RCC 7860 (cell line): Measurements from ENCODE around the gene RBM28.

Experiments used
- DNase-seq: peaks from one replicate; pipeline ENCODE4 v3.0.0-alpha.2; 2015; ENCODE audit warnings: low spot score
- FAIRE-seq: peaks from 2 replicates; lab custom pipeline; 2012; peaks lifted over from hg19 to GRCh38; lab: Jason Lieb, UNC

RBM28 gene

DNA sequence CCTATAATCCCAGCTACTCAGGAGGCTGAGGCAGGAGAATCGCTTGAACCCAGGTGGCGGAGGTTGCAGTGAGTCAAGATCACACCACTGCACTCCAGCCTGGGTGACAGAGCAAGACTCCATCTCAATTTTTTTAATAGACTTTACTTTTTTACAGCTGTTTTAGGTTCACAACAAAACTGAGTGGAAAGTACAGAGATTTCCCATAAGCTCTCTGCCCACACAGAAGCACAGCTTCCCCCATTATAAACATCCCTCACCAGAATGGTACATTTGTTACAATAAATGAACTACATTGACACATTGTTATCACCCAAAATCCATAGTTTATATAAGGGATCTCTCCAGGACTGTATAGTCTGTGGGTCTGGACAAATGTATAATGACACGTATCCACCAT, 32.4 kb upstream of the RBM28 start:
- FAIRE-seq (no peak), DNase-seq (no peak)

GRCh38 chr7:128374041-128374440, 30.3 kb upstream of the RBM28 start:
- FAIRE-seq (no peak), DNase-seq (no peak)

GRCh38 chr7:128373606-128374005, 29.9 kb upstream of the RBM28 start:
- DNase-seq (no peak), FAIRE-seq (no peak)

DNA sequence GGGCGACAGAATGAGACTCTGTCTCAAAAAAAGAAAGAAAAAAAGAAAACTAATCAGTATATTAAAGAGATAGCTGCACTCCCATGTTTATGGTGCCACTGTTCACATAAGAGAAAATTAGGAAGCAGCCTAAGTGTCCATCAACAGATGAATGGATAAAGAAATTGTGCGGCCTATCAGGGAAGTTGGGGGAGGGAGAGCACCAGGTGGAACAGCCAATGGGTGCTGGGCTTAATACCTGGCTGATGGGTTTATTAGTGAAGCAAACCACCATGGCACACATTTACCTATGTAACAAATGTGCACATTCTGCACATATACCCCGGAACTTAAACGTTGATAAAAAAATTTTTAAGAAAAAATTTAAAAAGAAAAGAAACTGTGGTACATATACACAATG, 26.8 kb upstream of the RBM28 start:
- DNase-seq (no peak), FAIRE-seq (no peak)

DNA sequence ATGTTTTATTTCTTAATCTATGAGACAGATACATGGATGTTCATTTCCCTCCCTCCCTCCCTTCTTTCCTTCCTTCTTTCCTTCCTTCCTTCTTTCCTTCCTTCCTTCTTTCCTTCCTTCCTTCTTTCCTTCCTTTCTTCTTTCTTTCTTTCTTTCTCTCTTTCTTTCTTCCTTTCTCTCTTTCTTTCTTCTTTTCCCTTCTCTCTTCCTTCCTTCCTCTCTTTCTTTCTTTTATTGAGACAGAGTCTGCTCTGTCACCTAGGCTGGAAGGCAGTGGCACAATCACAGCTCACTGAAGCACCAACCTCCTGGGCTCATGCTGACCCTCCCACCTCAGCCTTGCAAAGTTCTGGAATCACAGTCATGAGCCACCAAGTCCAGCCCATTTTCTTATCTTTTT, 23.3 kb upstream of the RBM28 start:
- DNase-seq: no peak
- no peak for FAIRE-seq

- DNase-seq: no peak
- FAIRE-seq: no peak
These were observed 22.6 kb upstream of the RBM28 start for GRCh38 chr7:128366300-128366699.

- FAIRE-seq: no peak
- no peak for DNase-seq
These were observed 21.7 kb upstream of the RBM28 start for GRCh38 chr7:128365432-128365831.

GRCh38 chr7:128364166-128364870, 20.6 kb upstream of the RBM28 start:
- no peak for DNase-seq
- no peak for FAIRE-seq

GRCh38 chr7:128363261-128363721, 19.6 kb upstream of the RBM28 start:
- DNase-seq (no peak), FAIRE-seq (no peak)

DNA sequence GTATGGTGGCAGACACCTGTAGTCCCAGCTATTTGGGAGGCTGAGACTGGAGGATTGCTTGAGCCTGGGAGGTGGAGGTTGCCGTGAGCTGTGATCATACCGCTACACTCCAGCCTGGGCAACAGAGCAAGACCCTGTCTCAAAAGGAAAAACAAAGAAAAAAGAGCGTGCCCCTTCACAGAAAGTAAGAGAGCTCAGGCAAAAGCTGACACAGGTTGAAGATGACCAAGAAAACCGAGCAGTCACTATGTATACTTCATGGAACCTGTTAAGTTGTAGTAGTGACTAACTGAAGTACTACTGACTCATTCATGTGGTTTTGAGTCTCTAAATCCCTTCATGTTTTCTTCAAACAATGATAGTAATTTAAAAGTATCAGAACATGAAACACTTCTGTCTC, 19.0 kb upstream of the RBM28 start:
- DNase-seq (peak; percentile 46), FAIRE-seq (no peak)

GRCh38 chr7:128361411-128362379, 18.0 kb upstream of the RBM28 start, which contains the start of gene PRRT4:
Gene PRRT4 (minus strand): TSS chr7:128361690.
- FAIRE-seq (no peak), DNase-seq (no peak)

- DNase-seq (no peak), FAIRE-seq (no peak)
These were observed 16.6 kb upstream of the RBM28 start for GRCh38 chr7:128360359-128360678.

- FAIRE-seq: no peak
- no peak for DNase-seq
These were observed 16.2 kb upstream of the RBM28 start for GRCh38 chr7:128359939-128360338.

DNA sequence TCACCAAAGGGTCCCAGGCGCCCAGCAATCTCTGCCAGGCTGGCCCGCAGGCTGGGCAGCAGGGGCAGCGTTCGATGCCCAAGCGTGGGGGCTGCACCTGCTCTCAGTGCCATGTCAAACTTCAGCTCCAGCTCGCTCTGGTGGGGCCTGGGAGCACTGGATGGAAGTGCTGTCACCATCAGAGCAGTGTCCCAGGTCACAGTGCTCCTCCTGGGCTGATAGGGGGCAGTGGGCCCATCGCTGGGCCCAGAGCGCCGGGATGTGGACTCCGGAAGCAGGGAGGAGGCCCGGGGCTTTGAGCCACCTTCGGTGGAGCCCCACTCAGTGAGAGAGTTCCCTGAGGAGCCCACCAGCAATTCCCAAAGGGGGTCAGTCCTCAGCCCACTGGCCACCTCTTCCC, 15.6 kb upstream of the RBM28 start:
- no peak for DNase-seq
- FAIRE-seq: no peak

GRCh38 chr7:128358233-128358632, 14.5 kb upstream of the RBM28 start:
- FAIRE-seq: no peak
- no peak for DNase-seq

DNA sequence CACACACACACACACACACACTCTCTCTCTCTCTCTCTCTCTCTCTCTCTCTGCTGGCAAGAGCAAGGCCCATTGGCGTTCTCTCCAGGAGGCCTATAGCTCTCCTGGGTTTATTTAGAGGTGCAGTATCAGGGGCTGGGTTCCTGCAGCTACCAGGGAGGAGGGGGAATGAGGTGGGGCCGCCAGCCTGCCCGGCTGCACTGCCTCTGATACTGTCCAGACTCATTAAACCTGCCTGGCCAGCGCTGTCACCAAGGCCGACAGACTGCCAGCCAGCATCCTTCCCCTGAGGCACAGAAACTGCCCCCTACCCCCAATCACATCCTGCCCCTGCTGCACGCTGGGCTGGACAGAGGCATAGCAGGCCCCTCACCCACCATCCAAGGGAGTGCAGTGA, 13.5 kb upstream of the RBM28 start:
- no peak for FAIRE-seq
- DNase-seq: no peak

DNA sequence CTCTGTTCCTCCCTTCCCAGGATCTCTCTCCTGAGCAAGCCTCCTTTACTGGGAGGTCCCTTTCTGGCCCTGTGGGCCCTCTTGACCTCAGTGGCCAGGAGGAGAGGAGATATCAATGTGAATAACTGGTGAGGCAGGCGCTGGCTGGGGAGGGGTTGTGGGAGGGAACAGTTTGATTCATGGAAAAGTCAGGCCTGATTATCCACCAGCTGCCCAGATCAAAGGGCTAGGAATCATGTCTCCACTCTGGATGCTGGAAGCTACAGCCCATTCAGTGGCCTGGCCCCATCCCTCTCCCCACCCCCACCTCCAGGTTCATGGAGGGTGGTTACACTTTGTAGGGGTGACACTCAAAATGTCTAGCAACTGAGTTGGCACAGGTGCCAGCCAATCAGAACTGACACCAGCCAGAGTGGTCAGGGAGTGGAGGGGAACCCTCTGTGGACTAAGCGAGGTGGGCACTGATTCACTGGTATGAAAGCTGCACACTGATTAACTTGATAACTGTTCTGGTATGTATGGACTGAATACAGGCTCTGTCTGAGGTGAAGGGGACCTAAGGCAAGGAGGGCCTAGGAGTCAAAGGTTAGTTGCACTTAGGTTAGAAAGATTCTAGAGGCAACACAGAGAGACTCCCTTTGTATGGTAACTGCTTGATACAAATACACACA, 13.0 kb upstream of the RBM28 start:
- FAIRE-seq: no peak
- DNase-seq: peak; percentile 16

- FAIRE-seq: no peak
These were observed 9.9 kb upstream of the RBM28 start for GRCh38 chr7:128353610-128354009.

GRCh38 chr7:128353189-128353588, 9.5 kb upstream of the RBM28 start:
- FAIRE-seq: no peak
- DNase-seq: no peak

More at GRCh38 chr7:128353610-128354009, 9.9 kb upstream of the RBM28 start:
- no peak for DNase-seq

GRCh38 chr7:128352636-128353035, 8.9 kb upstream of the RBM28 start:
- FAIRE-seq: no peak
- no peak for DNase-seq

DNA sequence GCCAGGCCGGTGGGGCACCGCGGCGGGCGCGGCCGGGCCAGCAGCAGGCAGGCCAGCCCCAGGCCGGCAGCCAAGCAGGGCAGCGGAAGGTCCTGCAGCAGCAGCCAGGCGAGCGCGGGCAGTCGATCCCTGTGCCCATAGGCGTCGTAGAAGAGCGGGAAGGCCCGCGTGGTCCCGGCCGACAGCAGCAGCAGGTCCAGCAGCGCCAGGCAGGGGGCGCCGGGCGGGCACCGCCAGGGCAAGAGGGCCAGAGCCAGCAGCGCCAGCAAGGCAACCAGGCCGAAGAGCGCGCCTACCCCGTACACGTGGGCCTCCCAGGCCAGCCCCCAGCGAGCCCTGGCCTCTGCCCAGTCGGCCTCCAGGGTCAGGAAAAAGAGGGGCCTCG, 8.4 kb upstream of the RBM28 start:
- FAIRE-seq (no peak), DNase-seq (no peak)
